KOPT-K1 (cell line): ENCODE data around the gene CDHR3.

Experiments used
- H3K27ac ChIP-seq: fragments of 200-600 bp; sonication (generic); 2 replicates; pipeline ENCODE4 v1.5.1; 2016; ENCODE audit warnings: antibody characterized with exemption, mild to moderate bottlenecking, low read depth, low read length; ENCODE audit not compliant: poor library complexity, severe bottlenecking
- H3K36me3 ChIP-seq: fragments of 200-600 bp; sonication (generic); 2 replicates; pipeline ENCODE4 v1.5.1; 2017; ENCODE audit warnings: antibody characterized with exemption, mild to moderate bottlenecking, low read length, moderate library complexity; ENCODE audit not compliant: insufficient read depth
- H3K9me3 ChIP-seq: fragments of 200-600 bp; sonication (generic); 2 replicates; pipeline ENCODE4 v1.5.1; 2017; ENCODE audit warnings: antibody characterized with exemption, low read length, mild to moderate bottlenecking; ENCODE audit not compliant: insufficient read depth, poor library complexity, severe bottlenecking

CDHR3 gene

GRCh38 chr7:106075937-106076336, 112.9 kb downstream of the CDHR3 start:
- Histone ChIP-seq H3K9me3 (no peaks in the 10 kb centered on the region), H3K27ac (peak overlapping the region; percentile 60), H3K36me3 (no peaks in the 10 kb centered on the region)

GRCh38 chr7:106076537-106076936, 113.5 kb downstream of the CDHR3 start:
- Histone ChIP-seq H3K27ac (peak overlapping the region; percentile 60), H3K9me3 (no peaks in the 10 kb centered on the region), H3K36me3 (no peaks in the 10 kb centered on the region)

GRCh38 chr7:106080300-106080987, 117.4 kb downstream of the CDHR3 start:
- Histone ChIP-seq H3K27ac (peak overlapping the region; percentile 11), H3K9me3 (no peaks in the 10 kb centered on the region), H3K36me3 (no peaks in the 10 kb centered on the region)

GRCh38 chr7:106082087-106082854, 119.2 kb downstream of the CDHR3 start:
- Histone ChIP-seq H3K27ac (no peak overlapping the region), H3K36me3 (peaks cover 4% of the 10 kb centered on the region; the same call in 1 of the 2 replicates), H3K9me3 (no peaks in the 10 kb centered on the region)
